ENCODE results near the gene H1-8.

- no peak for TF ChIP-seq CTCF (conservative IDR thresholded peaks at IDR 0.05 in 1 of 2, IDR thresholded peaks at IDR 0.05 in 1 of 2; ENCODE audit: extremely low read depth in 1 of 2, insufficient read depth in 1 of 2, low read depth in 1 of 2, low read length in 2 of 2)
- no peak for TF ChIP-seq EZH2 (IDR thresholded peaks at IDR 0.05; ENCODE audit: borderline replicate concordance, low read length)
These were observed 33.0 kb downstream of the H1-8 start for GRCh38 chr3:129575997-129576384.

All from mammary epithelial cell (primary cell).